ENCODE results near the gene SH3GLB2. TPM values are rescaled to one million over a fixed set of nuclear protein-coding genes. Genes with fewer than 3 reads are reported as not detected.
"Not testable (repeated sequence)": the region's sequence is repeated elsewhere in the genome, so short reads cannot be mapped to it uniquely, and the experiment has no call there.

SH3GLB2 gene
- total RNA-seq, 1 experiment from 2014 or later, result 155 TPM

DNA sequence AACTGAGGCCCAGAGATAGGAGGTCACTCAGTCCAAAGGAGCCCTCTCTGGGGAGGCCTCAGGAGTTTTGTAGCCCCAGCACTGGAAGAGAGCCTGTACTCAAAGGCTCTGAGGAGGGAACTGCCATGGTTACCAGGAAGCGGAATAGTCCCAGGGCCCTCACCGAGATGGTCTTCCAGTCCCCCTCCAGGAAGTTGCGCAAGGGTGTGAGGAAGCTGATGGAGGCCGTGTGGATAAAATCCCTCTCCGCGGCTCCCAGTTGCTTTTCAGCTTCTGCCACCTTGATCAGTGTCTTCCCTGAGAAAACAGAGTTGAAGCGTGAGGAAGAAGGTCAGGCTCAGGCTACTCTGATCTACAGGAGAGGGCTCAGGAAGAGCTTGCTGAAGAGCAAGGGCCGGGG is 13.5 kb downstream of the SH3GLB2 start:
- DNase-seq (ENCODE audit: low spot score), result no peak

DNA sequence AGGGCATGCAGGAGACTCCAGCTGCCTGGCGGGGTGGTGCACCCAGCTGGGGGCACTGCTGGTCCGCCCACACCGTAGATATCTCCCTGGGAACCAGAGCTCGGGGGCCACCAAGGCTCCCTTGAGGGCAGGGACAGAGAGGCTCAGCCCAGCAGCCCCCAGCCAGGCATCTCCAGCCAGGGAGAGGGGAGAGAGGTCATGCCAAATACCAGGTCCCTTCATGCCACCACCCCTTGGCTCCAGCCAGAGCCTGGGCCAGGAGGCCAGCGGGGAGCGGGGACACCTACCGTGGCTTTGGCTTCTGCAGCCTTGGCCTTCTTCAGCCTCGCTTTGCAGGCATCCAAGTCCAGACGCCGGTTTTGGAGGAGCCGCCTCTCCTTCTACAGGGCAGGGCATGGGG is 14.0 kb downstream of the SH3GLB2 start:
- no peak for DNase-seq (ENCODE audit: low spot score)

DNA sequence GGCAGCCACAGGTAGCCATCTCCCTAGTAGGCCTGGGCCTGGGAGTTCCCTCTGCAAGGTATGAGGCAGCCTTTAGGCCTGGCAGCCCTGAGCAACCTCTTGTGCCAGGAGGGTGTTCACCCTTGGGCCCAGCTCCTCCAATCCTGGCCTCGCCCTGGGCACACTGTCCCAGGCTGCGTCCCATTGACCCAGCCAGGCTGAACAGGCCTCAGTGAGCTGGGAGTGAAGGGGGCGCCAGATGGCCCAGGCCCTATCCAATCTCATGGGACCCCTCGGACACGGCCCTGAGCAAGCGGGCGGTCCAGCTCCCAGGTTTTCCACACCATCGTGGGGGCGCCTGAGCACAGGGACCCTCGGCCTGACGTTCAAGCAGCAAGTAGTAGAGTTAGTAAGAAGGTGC is 14.5 kb downstream of the SH3GLB2 start:
- no peak for DNase-seq (ENCODE audit: low spot score)

DNA sequence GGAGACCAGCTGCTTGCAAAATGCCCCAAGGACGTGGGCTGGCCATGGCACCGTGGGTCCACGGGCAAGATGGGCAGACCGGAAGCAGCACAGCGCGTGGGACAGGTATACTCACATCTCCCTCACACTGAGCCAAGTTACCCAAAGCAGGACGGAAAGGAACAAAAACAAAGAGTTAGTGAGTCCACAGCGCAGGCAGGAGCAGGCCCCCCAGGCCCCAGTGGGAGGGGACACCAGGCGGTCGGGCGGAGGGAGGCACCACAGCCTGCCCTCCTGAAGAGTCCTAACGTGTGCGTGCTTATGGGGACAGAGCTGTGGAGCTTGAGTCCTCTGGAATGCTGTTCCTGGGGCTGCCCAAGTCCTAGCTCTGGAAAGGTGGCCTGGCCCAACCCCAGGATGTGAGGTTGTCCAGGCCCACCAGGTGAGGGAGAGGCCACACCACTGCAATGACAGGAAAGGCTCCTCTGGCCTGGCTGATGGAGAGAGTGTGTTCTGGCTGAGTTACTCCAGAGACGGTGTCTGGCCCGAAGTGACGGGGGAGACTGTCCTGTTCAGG is 15.2 kb downstream of the SH3GLB2 start:
- DNase-seq (ENCODE audit: low spot score), result no peak

DNA sequence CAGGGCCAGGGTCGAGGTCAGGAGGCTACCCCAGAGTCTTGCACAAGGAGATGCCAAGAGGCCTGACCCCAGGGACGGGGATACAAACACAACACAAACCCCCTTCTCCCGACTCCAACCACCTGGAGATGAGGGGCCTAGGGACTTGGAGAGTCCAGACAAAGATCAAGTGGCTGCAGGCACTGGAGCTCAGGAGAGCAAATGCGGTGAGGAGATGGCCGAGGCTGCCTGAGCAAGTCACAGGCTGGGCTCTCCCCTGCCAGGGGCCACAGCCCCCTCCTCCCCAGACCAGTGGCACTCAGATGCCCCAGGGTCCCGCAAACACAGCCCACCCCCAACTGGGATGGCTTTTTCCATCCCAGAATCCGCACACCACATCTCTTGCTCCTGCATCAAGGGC is 15.8 kb downstream of the SH3GLB2 start:
- DNase-seq (ENCODE audit: low spot score), result no peak

DNA sequence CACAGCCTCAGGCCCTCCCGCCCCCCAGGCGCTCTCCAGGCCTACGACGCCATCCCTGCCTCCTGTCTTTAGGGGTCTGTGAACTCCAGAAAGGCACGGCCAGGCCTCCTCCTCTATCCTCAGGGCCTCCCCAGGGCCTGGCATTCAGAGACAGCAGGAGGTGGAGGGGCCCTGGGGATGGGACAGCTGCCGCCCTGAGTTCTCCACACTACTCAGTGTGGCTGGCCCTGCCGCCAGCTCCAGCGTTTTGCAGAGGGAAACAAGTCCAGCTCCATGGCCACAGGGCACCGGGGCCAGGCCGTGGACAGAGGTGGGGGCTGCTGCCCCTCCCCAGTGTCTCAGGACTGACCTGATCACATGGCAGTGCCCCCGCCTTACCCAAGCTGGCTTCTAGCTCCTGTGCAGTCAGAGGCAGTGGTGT is 16.4 kb downstream of the SH3GLB2 start:
- no peak for DNase-seq (ENCODE audit: low spot score)

DNA sequence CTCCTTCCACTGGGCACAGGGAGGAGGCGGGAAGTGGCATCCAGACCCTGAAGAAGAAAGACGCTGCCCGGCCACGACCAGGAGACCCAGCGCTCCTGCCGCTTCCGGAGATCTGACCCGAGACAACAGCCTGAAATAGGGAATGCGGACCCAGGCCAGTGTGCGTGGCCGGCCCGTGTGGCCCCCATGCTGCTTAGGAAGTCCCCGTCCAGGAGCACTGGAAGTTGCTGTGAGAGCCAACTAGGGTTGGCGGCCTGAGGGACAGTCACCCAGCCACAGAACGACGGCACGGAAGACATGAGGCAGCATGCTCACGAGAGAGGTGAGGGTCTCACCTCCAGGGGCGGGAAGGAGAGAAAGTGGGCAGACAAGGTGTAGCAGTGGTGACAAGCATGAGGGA is 17.0 kb downstream of the SH3GLB2 start:
- DNase-seq (ENCODE audit: low spot score), result no peak

DNA sequence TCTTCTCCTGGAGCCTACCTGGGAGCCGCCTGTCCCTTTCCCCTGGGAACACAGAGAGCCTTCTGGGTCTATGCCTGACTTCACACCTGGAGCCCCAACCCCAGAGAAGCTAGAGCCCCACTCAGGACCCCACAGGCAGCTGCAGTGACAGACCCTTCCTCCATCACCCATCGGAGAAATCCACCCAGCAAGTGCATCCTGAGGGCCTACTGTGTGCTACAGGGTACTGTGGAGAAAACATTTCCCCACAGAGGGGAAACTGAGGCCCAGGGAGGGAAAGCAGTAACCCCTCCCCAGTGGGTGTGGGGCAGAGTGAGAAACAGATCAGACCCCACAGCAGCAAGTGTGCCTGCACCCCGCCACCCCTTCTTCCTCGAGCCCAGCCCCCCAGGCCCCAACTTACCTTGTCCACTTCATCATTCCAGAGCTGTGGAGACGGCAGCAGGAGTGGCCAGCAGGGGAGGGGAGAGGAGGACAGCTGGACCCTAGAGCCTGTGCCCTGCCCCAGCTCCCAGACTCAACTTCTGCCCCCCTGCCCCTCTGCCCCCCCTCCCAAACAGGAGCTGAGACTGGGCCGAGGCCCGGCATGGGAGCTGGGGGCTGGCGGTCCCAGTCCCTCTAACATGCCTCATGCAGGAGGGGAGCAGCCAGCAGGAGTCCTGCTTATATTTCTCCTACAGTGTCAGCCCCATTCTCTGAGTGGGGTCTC is 17.7 kb downstream of the SH3GLB2 start:
- DNase-seq (ENCODE audit: low spot score), result no peak

DNA sequence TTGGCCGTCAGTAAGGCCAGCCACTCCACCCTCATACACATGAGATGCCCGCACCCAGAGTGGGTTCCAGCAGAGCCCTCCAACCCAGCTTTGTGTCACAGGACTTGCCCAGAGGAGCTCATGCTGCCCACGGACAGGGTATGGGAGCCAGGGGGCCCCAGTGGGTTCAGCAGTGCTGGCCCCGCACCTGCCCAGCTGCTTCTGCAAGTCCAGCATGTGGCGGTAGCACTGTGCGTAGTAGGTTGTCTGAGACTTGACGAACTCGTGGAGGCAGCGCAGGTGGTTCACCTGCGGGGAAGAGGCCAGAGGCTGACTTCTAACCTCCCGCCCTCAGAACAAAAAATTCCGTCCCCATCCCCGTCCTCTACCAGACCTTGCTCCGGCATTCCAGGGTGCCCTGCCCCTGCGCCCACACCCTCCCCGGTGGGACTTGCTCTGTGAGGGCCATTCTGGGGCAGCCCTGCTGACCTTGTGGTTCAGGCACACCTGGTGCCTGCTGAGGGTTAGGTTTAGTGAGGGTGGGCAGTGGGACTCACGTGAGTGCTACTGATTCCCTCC is 18.5 kb downstream of the SH3GLB2 start:
- DNase-seq (ENCODE audit: low spot score), result no peak

DNA sequence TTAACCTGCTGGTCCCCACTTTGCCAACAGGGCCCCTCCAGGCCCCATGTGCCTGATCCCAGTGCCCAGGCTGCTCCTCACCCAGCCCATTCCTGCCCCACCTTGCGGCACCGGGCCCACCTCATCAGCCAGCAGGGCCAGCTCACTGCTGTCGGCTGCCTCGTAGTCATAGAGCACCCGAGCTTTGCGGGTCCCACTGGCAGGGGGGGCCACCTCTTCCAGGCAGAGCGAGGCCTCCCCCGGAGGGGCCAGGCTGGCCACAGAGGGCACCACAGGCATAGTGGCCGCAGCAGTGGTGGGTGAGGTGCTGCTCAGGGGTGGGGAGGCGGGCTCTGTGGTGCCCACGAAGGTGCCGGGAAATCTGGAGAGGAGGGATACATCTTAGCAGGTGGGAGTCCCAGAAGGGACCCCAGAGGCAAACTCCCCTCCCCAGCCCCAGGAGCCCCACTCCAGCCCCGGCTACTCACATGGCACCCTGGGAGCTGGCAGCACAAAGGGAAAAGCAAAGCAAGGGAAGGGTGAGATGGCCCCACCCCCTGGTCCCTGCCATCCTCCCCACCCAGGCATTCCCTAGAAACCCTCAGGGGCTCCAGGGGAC is 19.0 kb downstream of the SH3GLB2 start:
- no peak for DNase-seq (ENCODE audit: low spot score)

DNA sequence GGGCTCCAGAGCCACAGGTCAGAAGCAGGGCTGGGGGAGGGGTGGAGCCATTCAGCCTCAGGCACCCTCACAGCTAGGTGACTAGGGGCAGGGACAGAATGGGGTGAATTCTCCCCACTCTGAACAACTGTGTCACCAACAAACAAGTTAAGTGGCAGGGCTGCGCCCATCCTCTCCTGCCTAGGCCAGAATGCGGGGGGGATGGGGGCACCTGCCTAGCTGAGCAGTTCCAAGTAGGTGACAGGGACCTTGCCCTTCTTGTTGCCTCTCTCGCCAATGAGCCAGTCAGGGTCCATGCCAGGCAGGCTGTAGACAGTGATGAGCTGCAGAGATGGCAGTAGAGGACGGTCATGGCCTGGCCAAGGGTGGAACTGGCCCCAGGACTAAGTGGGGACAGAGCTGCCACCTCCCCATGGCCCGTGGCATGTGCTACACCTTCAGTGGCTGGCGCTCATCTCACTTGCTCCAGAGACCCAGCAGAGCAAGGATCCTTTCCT is 19.6 kb downstream of the SH3GLB2 start:
- DNase-seq (ENCODE audit: low spot score), result no peak

DNA sequence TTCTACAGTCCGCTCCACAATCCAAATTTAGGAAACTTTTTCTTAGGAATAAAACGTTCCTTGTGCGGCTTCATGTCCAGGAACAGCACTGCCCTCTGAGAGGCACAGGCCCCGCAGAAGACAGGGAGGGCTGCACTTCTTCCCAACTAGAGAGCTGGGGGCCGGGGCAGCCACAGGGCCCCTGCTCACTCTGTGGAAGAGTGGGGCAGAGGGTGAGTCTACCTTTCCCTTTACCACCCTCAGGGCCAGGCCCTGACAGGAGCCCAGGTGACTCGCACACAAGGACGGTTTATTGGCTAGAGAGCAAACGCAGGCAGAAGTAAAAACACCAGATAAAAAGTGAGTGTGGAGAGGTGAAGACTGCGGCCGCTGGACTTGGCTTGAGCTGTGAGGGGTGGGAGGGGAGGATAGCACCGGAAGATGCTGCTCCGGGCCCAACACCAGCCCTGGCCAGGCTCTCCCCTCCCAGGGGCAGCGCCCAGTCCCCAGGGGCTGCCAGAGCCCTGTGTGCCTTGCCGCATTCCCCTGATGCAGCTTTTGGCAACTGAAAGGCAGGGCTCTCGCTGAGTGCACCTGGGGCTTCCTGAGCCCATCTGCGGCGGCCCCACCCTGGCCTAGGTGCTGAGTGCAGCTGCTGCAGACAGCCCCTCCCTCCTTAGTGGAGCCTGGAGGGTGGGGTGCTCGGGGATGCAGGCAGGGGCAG is 20.2 kb downstream of the SH3GLB2 start:
- DNase-seq (ENCODE audit: low spot score), result no peak

DNA sequence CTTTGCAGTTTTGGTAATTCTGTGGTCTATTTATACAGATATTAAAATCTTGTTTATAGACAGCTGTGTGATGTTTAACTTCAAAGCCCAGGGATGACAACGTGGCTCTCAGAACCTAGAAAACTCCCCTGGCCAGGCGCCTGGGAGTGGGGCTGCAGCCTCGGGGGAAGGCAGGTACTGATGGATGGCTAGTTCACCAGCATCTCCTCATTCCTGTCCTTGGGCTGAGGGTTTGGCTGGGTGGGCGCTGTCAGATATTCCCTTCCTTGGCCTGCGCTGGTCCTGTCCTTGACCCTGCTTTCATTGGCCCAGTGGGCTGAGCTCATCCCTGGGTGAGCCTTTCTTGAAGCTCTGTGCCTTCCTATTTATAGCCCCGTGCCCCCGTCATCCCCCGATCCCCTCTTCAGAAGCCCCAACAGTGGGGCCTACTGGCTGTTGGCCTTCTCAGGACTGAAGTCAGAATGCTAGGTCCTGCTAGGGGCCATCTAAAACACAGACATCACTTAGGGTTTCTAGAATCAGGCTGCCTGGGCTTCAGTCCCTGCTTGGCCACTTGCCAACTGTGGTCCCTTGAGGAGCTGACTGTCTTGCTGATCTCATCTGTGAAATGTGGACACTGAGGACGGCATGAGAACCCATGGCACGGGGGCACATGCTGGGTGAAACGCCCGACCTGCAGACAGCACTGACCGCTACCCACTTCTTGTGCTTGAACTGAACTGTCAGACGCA is 20.9 kb downstream of the SH3GLB2 start:
- DNase-seq (ENCODE audit: low spot score), result no peak

DNA sequence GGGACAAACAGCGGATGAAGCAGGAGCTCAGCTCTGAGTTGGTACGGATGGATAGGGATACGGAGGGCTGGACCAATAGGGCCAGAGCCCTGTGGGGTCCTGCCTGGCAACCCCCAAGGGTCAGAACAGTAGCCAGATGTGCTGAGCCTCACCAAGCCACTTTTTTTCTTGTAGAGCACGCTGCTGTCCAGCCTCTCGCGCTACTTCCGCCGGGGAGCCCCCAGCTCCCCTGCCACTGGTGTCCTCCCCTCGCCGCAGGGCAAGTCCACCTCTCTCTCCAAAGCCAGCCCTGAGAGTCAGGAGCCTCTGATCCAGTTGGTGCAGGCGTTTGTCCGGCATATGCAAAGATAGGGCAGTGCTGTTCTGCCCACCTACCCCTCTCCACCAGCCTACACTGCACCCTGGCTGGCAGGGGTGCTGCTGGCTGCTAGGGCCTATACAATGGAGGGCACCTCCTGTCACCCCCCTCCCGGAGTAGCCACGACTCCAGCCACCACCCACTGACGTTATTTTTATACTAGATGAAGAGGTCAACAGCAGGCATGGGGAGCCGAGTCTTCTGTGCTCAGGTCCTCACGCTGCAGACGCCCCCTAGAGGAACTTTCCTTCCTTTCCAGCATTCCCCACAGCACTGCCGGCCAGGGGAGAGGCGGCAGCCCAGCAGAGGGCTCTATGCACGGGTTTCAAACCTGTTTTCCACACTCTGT is 21.6 kb downstream of the SH3GLB2 start:
- DNase-seq (ENCODE audit: low spot score), result peak; percentile 80

DNA sequence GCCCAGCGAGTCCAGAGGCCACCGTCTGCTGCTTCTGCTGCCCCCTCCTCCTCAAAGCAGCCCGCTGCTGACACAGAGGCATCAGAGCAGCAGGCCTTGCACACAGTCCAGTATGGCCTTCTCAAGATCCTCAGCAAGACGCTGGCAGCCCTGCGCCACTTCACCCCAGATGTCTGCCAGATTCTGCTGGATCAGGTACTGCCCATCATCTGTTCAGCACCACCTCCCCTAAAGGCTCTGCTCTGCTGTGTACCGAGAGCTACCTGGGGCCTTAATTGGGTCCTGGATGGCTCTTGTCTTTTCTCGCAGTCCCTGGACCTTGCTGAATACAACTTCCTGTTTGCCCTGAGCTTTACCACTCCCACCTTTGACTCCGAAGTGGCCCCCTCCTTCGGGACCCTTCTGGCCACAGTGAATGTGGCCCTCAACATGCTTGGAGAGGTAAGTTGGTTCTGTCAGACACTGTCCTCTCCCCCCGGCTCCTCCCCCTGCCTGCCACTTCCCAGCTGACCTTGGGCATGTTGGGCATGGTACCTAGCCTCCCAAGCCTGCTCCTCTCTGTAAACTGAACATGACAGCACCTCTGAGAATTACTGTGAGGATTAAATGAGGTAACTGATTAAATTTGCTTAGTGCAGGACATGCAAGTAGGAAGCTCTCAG is 22.7 kb downstream of the SH3GLB2 start:
- DNase-seq (ENCODE audit: low spot score), result no peak

DNA sequence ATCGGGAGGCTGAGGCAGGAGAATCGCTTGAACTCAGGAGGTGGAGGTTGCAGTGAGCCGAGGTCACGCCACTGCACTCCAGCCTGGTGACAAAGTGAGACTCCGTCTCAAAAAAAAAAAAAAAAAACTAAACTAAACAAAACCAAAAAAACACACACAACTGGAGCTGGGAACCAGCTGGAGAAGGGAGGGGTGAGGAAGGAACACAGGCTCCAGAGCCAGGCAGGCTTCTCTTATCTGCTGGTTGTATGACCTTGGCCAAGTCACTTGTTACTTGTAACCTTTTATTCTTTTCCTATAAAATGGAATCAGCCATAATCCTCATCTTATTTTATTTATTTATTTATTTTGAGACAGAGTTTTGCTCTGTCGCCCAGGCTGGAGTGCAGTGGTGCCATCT is 24.0 kb downstream of the SH3GLB2 start:
- not testable (repeated sequence) for DNase-seq (ENCODE audit: low spot score)

DNA sequence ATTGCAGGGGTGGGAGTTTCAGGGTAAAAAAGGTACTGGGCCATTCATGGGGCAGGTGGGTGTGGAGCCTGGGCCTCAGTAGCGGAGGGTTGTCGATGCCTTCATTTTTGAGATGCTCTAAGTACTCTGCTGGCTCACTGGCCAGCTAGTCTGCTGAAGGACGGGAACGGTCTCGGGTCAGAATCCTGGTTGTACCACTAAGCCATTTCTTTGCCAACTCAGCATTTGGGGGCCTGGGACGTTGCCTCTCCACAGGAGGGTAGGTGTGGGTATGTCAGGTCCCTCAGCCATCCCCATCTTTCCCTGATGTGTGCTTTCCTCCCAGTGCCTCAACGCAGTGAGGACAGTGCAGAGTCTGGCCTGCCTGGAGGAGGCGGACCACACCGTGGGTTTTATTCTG is 25.1 kb downstream of the SH3GLB2 start:
- DNase-seq (ENCODE audit: low spot score), result no peak

DNA sequence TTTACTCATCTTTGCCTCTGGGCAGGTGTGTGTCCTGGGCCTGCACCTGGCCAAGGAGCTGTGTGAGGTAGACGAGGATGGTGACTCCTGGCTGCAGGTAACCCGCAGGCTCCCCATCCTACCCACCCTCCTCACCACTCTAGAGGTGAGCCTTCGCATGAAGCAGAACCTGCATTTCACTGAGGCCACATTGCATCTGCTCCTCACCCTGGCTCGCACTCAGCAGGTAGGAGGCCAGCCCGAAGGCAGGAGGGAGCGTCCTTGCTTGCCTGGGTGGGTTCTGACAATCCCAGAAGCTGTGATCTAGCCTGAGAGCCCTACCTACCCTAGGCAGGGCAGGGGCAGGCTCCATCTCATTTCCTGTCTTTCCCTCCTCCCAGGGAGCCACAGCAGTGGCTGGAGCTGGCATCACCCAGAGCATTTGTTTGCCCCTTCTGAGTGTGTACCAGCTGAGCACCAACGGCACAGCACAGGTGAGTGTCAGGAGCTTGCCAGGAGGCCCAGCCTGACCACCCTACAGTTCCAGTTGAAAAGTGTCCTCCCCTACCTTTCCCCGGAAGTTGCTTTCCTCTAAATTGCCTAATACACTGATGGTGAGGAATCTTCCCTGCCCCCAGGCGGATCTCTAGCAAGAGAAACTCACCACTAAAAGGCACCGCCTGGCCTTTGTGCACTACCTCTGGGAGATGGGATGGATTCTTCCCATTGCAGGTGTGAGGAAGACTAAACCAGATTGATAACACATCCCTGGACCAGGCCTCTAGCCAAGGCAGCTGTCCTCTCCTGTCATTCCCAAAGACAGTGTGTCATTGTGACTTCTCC is 26.4 kb downstream of the SH3GLB2 start:
- DNase-seq (ENCODE audit: low spot score), result no peak

DNA sequence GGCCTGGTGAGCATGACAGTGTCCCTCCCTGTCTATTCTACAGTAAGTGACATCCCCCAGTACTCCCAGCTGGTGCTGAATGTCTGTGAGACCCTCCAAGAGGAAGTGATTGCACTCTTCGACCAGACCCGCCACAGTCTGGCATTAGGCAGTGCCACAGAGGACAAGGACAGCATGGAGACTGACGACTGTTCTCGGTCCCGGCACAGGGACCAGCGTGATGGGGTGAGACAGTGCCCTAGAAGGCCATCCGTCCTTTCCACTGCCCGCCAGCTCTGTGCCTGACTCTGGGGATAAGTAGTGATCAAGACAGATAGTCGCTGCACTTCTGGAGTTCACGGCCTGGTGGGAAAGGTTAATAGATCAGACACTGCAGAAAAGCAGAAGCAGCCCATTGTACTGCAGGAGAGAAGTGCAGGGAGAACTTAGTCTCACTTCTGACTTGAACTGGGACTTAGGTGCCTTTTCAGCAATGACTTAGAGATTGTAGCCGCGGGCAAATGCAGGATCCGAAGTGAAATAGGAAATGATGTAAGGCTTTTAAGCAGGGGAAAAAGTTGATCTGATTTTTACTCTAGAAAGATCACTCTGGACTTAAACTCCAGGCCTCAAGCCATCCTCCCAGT is 28.4 kb downstream of the SH3GLB2 start:
- no peak for DNase-seq (ENCODE audit: low spot score)

All from A172 (cell line).